Uterus (tissue), 2 donors: Measurements from ENCODE around the gene PROX1.

Experiments used
- POLR2A ChIP-seq, 2 donors: fragments of 450-650 bp; IDR thresholded peaks; one replicate each; pipeline ENCODE4 v1.6.1; 2016; ENCODE audit warnings: antibody characterized with exemption in 2 of 2, mild to moderate bottlenecking in 1 of 2, moderate library complexity in 1 of 2
- TF ChIP-seq, protein P1 (sequence below), 4 experiments: fragments of 200-600 bp in 2 of 4; fragments of 450-650 bp in 2 of 4; sonication (generic) in 2 of 4; IDR thresholded peaks; one replicate each; pipeline ENCODE4 v1.5.1; 2016 to 2019; ENCODE audit warnings: antibody characterized with exemption in 4 of 4, mild to moderate bottlenecking in 2 of 4, moderate library complexity in 1 of 4

DNA sequence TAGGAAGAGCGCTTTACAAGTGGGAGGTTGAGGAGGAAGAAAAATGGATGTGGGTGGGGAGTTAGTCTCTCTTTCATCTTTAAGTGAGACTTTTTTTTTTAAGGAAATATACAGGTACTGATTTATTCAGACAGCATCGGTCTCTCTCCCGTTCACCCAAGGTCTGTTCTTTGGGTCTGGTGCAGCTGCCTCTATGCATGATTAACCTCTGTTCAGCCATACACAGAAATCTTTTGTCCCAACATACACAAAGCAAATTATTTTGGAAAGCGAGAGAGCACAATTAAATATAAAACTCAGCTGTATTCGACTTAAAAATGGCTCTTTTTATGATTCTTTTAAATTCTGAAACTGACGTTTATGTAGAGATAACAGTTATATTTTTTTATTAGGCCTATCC lies 11.0 kb downstream of the PROX1 start:
- no peak for TF ChIP-seq POLR2A (IDR thresholded peaks at IDR 0.05)
- TF ChIP-seq, protein P1, sequence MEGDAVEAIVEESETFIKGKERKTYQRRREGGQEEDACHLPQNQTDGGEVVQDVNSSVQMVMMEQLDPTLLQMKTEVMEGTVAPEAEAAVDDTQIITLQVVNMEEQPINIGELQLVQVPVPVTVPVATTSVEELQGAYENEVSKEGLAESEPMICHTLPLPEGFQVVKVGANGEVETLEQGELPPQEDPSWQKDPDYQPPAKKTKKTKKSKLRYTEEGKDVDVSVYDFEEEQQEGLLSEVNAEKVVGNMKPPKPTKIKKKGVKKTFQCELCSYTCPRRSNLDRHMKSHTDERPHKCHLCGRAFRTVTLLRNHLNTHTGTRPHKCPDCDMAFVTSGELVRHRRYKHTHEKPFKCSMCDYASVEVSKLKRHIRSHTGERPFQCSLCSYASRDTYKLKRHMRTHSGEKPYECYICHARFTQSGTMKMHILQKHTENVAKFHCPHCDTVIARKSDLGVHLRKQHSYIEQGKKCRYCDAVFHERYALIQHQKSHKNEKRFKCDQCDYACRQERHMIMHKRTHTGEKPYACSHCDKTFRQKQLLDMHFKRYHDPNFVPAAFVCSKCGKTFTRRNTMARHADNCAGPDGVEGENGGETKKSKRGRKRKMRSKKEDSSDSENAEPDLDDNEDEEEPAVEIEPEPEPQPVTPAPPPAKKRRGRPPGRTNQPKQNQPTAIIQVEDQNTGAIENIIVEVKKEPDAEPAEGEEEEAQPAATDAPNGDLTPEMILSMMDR (IDR thresholded peaks at IDR 0.05) = no peak
